ENCODE data around the gene KRT79.
"Not testable (repeated sequence)": the region's sequence is repeated elsewhere in the genome, so short reads cannot be mapped to it uniquely, and the experiment has no call there.

KRT79 gene

DNA sequence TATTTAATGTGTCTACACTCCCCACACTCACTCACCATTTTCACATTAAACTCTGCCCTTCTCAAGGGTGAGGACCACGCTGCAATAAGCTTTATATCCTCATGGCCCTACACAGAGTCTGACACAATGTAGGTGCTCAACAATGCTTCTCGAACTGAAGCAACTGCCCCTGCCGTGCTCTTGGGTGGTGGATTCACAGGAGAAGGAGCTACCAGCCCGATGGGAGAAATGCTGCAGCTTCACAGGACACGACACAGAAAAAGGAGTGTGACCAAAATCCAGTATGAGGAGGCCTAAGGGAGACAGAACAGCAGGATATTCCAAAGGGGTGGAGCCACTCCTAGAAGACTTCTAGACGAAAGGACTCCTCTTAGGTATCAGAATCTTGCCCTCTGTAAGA, 31.7 kb downstream of the KRT79 start:
- no peak for DNase-seq

DNA sequence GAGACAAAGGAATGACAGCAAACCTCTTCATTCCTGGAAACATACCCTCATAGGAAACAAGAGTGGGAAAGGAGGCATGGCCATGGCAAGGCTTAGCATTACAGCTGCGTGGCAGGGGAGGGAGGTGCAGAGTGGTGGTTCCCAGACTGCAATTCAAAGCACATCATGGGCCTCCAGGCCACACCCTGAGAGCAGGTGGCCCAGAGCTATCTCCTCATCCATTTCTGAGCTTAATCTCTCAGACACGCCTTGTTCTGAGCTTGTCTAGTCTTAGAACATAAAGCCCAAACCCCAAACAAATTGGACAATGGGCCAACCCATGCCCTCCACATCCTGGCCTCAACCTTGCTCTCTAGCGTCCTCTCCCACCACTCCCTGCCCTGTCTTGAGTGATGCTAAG, 32.3 kb downstream of the KRT79 start:
- no peak for DNase-seq

GRCh38 chr12:52800259-52800917, 33.7 kb downstream of the KRT79 start:
- no peak for DNase-seq

DNA sequence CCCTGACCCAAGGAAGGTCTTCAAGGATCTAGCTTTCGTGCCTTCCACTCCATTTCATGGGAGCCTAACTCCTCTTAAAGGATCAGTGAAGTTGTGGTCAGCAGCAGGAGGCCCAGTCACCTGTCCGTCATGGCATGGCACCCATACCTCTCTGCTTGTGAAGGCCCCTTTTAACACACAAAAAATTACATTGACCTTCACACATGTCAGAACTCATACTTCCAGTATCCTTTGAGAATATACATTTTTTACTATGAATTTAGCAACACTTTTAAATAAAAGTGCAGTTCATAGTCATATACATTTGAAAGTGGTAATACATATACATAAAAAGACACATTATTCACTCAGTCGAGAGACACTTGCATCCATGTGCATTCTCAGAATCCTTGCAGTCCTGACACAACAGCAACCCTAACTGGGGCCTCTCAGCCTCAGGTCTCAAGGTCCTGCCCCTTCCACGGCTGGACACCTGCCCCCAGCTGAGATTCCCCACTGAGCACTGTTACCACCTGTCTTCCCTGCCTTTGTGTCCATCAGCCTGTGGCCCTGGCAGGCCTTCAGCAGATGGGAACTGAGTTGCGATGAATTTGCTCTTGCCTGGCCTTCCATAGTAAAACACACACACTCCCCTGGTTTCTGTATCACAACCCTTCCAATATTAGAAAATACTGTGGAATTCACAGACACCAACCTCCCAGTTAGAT, 34.5 kb downstream of the KRT79 start:
- no peak for DNase-seq

DNA sequence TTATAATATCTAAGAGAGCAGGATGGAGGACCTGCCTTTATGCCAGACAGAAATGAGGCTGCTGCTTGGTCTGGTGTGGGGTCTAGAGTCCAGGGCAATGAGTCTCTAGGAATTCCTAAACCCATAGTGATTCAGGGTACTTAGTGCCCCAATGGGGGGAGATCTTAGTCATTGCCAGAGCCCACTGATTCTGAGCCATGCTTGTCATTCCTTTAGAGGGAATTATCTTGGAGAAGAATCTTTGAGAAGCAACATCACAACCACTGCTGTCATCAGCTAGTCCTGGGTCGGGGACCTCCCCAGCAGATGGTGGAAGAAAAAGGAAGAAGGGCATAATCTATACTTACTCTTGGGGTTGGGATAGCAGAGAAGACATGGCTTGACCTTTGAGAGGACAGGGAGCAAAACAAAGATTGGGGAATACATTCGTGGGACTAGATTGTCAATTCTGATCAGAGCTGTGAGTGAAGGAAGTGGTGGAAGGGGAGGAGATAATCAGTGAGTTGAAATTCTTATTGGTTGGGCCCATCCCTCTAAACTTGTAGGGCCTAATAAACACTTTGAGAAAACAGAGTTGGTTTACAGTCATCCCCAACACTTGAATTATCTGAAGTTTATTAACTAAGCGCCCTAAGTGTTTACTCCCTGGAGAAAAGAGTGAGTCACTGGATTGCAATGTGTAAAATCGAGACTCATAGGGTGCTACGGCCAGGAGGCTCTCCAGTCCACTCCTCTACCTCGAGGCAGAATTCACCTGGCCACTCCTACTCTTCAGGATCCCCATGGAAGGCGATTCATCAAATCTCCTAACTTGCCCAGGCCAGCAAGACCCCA, 35.2 kb downstream of the KRT79 start:
- DNase-seq, result no peak

- DNase-seq, result no peak
Measured at GRCh38 chr12:52798003-52798670, 36.0 kb downstream of the KRT79 start.

GRCh38 chr12:52797529-52797894, 36.6 kb downstream of the KRT79 start:
- DNase-seq, result no peak

DNA sequence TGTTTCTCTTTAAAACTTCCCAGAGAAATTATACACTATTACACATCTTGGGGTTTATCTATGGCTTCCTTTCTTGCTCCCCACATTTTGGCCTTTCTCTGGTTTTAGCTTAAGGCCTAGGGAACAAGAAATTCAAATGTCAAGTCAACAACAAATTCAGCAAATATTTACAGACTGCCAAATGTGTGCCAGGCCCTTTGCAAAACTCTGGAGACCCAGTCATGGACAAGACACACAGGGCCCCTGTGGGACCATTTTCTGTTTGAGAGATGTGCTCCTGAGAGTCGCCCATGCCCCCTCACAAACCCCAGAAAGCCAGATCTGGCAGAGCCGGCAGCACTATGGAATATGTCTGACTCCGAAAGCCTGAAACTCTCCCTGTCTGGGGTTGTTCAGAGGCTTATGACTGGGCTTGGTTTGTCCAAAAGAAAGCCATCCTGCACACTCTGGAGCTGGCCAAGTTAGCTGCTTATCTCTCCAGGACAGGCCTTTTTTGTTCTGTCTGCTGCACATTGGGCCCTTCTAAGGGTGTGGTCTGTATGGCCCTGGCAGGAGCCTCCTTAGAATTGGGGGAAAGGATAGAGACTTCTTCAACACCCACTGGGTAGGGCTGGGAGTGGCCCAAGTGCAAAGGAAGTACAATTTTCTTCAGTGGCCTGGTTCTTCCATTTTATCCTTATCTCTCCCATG, 37.1 kb downstream of the KRT79 start:
- no peak for DNase-seq

DNA sequence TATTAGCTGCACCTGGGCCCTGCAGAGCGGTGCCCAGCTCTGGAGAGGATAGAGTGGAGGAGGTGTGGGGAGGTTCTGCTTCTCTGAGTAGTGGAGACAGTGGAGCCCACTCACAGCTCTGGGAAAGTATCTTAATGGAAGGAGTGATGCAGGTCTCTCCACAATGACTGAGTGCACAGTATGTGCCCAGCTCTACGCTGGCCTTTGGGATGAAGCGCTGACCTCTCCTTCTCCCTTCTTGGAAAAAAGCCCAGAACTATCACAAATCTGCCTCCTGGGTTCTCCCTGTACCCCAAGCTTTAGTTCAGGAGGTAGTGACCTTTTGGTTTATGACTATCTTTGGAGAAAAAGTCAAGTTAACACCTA, 37.7 kb downstream of the KRT79 start:
- no peak for DNase-seq

DNA sequence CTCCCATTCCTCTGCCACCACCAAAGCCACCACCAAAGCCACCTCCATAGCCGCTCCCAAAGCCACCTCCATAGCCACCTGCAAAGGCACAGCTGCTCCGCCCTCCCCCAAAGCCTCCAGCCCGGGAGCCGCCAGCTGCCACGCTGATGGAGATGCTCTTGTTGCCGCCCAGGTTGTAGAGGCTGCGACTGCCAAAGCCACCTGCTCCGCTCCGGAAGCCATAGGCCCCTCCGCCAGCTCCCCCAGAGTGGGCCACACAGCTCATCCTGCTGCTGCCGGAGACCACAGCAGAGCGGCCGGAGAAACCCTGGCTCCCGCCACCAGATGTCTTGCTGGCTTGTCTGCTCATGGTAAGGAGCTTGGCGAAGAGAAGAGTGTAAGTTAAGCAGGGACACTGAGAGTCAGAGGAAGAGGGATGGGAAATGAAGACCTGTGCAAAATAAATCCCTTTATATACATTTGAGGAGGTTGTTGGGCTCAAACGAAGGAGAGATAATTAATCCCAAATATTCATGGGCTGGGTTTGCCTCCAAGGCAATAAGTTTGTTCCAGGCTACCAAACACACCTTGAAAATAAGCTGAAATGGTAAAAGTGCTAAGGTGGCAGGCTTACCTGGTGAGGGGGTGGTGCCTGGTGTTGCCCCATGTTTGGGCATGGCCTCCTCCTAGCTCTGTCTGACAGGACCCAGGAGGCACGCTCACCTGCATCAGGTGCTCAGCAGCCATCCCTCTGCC, 38.2 kb downstream of the KRT79 start, which contains the start of gene KRT3:
TSS of gene KRT3 (minus strand) at position 424 of the 735 bp plus-strand sequence. CDS start at position 349, 75 bp downstream.
- no peak for DNase-seq

DNA sequence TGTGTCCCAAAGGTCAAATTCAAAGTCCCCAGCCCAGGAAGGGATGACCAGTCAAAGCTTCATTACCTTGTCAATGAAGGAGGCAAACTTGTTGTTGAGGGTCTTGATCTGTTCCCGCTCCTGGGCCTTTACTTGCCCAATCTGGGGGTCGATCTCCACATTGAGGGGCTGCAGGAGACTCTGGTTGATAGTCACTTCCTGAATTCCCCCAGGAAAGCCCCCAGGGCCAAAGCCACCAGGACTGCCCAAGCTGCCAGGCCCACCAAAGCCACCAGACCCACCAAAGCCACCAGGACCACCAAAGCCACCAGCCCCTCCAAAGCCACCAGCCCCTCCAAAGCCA, 38.8 kb downstream of the KRT79 start:
- not testable (repeated sequence) for DNase-seq

DNA sequence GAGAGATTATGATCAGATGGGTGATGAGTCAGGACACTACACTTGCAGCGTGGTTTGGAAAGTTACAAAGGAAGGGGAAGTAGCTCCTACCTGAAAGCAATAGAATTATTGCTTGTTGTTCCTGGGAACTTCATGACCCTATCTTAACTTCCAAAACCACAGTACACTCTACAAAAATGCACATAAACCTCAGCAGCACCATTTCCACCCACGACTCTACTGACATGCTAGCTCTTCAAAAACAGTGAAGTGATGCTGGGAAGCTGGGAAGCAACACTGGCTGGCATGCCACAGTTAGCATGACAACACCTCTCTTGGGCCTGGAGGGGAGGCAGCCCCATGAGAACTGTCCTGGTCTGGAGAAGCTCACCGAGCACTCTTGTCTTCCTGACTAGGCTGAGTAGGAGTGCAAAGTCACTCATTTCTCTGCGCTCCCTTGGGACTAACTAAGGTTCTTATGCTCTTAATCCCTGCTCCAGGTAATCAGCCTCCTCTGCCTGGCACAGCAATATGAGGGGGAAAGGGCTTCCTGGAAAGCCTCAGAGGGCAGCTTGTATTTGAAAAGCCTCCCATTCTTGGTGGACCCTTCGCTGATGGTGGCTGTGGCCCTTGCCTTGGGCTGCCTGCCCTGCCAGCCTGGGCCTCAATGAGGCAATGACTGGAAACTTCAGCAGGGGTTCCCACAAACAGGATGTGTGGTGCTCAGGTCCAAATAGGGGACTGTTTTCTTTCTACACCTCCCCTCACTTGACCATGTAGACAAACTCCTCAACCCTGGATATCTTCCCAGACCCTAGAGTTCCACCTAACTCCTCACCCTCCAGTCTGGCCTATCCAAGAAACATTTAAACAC, 39.4 kb downstream of the KRT79 start:
- no peak for DNase-seq

GRCh38 chr12:52792185-52793029, 41.7 kb downstream of the KRT79 start:
- no peak for DNase-seq

GRCh38 chr12:52791271-52792184, 42.6 kb downstream of the KRT79 start:
- no peak for DNase-seq

GRCh38 chr12:52790427-52791270, 43.5 kb downstream of the KRT79 start:
- DNase-seq, result no peak

GRCh38 chr12:52789637-52790426, 44.3 kb downstream of the KRT79 start:
- no peak for DNase-seq
